ENCODE measurements around the gene PPIL1.

PPIL1 gene

DNA sequence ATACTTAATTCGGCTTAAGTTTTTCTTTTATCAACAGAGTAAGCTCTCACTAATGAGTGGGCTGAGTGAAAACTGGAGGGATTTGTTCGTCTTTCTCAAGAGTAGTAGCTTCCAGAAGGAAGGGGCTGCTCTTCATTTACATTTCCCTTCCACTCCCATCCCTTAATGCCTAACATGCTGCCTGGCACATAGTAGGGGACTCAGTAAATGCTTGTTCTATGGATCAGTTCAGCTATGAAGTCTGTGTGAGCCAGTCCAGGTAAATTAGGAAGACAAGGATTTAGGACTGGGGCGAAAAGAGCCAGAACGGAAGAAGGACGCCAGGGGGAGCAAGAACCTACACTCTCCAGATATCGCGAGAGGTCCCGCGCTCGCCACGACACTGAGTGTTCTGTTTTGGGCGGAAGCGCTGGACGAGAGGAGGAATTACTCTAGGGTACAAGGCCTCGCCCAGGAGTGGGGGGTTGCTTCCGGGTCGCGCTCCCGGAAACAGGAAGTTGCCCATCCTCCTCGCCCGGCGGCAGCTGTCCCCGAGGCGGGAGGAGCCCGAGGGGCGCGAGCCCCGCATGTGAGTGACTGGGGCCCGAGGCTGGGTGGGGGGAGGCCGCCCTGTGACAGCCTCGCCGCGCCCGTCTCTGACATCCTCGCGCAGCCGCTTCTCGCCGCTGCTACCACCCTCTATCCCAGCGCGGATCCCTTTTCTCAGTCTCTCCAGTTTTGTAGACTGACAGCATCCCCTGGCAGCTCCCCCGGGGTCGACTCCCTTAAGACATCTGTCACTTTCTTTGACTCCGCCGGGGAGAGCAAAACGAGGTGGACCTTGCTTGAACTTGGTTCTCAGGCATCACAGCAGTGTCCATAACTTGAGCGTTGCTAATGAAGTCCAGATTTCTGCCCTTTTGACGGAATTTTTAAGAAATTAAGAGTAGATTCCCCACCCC is 11.1 kb upstream of the PPIL1 start, which contains the start of gene C6orf89:
TSS of gene C6orf89 (plus strand) at position 492 of the 941 bp plus-strand sequence. CDS start 13,493 bp downstream, outside the sequence.
- Histone ChIP-seq H3K27ac (ENCODE audit: poor library complexity, severe bottlenecking) (peak within 1 kb of the TSS; percentile 26), H3K4me1 (ENCODE audit: insufficient read depth, poor library complexity, severe bottlenecking) (peaks cover 2% of the 10 kb centered on the region), H3K4me3 (ENCODE audit: severe bottlenecking) (peak within 1 kb of the TSS; percentile 61), H3K27me3 (ENCODE audit: insufficient read depth, poor library complexity, severe bottlenecking) (no peaks in the 10 kb centered on the region), H3K9me3 (ENCODE audit: severe bottlenecking) (peaks cover 2% of the 10 kb centered on the region), H3K36me3 (ENCODE audit: low read depth) (no peaks in the 10 kb centered on the region)
- ATAC-seq (ENCODE audit: low read depth) = peak; percentile 99
- TF ChIP-seq, protein P1, sequence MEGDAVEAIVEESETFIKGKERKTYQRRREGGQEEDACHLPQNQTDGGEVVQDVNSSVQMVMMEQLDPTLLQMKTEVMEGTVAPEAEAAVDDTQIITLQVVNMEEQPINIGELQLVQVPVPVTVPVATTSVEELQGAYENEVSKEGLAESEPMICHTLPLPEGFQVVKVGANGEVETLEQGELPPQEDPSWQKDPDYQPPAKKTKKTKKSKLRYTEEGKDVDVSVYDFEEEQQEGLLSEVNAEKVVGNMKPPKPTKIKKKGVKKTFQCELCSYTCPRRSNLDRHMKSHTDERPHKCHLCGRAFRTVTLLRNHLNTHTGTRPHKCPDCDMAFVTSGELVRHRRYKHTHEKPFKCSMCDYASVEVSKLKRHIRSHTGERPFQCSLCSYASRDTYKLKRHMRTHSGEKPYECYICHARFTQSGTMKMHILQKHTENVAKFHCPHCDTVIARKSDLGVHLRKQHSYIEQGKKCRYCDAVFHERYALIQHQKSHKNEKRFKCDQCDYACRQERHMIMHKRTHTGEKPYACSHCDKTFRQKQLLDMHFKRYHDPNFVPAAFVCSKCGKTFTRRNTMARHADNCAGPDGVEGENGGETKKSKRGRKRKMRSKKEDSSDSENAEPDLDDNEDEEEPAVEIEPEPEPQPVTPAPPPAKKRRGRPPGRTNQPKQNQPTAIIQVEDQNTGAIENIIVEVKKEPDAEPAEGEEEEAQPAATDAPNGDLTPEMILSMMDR (IDR thresholded peaks at IDR 0.05; ENCODE audit: poor library complexity, severe bottlenecking) = peak; percentile 90
- DNase-seq (ENCODE audit: low spot score) = peak; percentile 97

DNA sequence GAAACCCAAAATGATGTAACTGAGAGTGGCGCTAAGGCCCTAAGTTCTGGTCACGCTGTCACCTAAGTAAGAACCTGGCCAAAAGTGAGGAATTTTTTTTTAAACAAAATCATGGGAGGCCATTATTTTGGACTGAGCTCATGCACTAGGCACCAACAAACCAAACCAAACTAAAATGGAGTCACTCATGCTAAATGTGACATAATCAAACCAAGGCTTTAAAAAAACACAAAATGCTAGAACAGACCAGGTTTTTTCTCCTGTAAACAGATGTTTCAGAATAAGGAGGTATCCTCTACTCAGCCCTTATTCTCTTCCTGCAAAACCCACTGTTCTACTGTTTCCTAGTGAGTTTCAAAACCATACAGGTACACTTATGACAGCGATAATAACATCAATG is 10.0 kb upstream of the PPIL1 start:
- H3K9me3 ChIP-seq (ENCODE audit: severe bottlenecking) = peaks cover 3% of the 10 kb centered on the region
- ATAC-seq (ENCODE audit: low read depth) (no peak), DNase-seq (ENCODE audit: low spot score) (no peak)
- H3K36me3 ChIP-seq (ENCODE audit: low read depth) = no peaks in the 10 kb centered on the region
- H3K27ac ChIP-seq (ENCODE audit: poor library complexity, severe bottlenecking) = no peak overlapping the region
- TF ChIP-seq, protein P1 (IDR thresholded peaks at IDR 0.05; ENCODE audit: poor library complexity, severe bottlenecking) = no peak
- no peak overlapping the region for H3K4me3 ChIP-seq (ENCODE audit: severe bottlenecking)
- no peaks in the 10 kb centered on the region for H3K27me3 ChIP-seq (ENCODE audit: insufficient read depth, poor library complexity, severe bottlenecking)
- H3K4me1 ChIP-seq (ENCODE audit: insufficient read depth, poor library complexity, severe bottlenecking) = peaks cover 2% of the 10 kb centered on the region

DNA sequence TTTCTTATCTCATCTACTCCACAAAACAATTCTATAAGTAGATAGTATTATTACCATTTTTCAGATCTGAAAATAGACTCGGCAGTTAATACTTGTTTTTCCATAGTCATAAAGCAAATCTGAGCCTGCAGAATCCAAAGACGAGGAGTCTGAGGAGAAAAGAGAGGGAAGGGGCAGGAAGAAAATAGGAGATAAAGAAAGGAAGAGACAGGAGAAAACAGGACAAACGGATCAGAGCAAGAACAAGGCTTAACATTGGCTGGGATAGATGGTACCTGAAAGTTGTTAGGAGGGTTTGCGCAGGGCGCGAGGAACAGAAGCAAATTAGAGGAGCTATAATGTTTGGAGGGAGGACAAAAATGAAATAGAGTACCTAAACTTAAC is 639 bp upstream of the PPIL1 start:
- TF ChIP-seq, protein P1 (IDR thresholded peaks at IDR 0.05; ENCODE audit: poor library complexity, severe bottlenecking) = no peak
- H3K4me3 ChIP-seq (ENCODE audit: severe bottlenecking) = peak overlapping the region; percentile 80
- peak overlapping the region; percentile 78 for H3K27ac ChIP-seq (ENCODE audit: poor library complexity, severe bottlenecking)
- peaks cover 31% of the 10 kb centered on the region for H3K36me3 ChIP-seq (ENCODE audit: low read depth)
- ATAC-seq (ENCODE audit: low read depth) = no peak
- DNase-seq (ENCODE audit: low spot score) = no peak
- peaks cover 14% of the 10 kb centered on the region for H3K4me1 ChIP-seq (ENCODE audit: insufficient read depth, poor library complexity, severe bottlenecking)
- H3K27me3 ChIP-seq (ENCODE audit: insufficient read depth, poor library complexity, severe bottlenecking) = no peaks in the 10 kb centered on the region
- H3K9me3 ChIP-seq (ENCODE audit: severe bottlenecking) = no peaks in the 10 kb centered on the region

DNA sequence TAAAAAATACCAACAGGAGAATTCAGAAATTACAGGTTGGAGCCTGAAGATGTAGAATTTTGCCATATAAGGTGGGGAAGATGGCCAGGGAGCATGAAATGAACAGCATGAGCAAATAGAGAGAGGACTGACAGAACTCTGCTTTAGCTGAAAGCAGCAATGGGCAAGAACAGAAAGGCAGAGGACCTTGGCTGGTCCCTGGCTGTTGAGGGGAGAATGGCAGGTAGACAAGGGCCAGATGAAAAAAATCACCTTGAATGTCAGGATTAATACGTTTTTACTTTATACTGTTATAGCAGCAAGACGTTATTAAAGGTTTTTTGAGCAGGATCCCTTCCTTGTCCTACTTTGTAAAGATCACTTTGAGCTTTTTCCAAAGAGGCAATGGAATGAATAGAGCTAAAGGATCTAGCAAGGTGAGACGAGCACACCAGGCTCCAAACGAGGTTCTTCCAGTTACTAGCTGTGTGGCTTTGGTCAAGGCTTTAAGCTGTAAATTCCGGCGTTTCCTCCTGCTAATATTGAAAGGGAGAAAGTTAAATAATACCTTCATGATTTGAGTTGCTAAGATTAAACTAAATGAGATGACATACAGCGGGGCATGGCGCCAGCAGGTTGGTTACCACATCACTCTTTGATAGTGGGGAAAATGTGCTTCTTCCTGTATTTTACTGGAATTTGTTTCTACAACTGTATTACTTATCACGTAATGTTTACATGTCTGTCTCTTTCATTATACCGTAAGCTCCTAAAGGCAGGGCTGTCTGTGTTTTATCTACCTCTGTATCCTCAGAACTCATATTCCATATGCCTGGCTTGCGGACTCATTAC is 776 bp downstream of the PPIL1 start:
- Histone ChIP-seq H3K4me3 (ENCODE audit: severe bottlenecking) (peak overlapping the region; percentile 80), H3K27me3 (ENCODE audit: insufficient read depth, poor library complexity, severe bottlenecking) (no peaks in the 10 kb centered on the region), H3K9me3 (ENCODE audit: severe bottlenecking) (no peaks in the 10 kb centered on the region), H3K4me1 (ENCODE audit: insufficient read depth, poor library complexity, severe bottlenecking) (peaks cover 14% of the 10 kb centered on the region), H3K27ac (ENCODE audit: poor library complexity, severe bottlenecking) (peak overlapping the region; percentile 78), H3K36me3 (ENCODE audit: low read depth) (peaks cover 45% of the 10 kb centered on the region)
- no peak; the same call in 1 of the 3 replicates for ATAC-seq (ENCODE audit: low read depth)
- no peak for DNase-seq (ENCODE audit: low spot score)
- TF ChIP-seq, protein P1 (IDR thresholded peaks at IDR 0.05; ENCODE audit: poor library complexity, severe bottlenecking) = peak; percentile 34
